SK-N-SH treated with all-trans-retinoic acid at 6 μM for 48 hours (cell line): ENCODE data around the gene PRKG1.
A peak's percentile ranks its signal among the peaks of the same experiment; 100 is the strongest.

Experiments used
- ATAC-seq: fragments of 200-7000 bp; cut with Tn5 transposase; 3 replicates; pipeline ENCODE4 v1.9.1; 2020; ENCODE audit warnings: mild to moderate bottlenecking, moderate library complexity
- ARNTL ChIP-seq: fragments of 450-650 bp; formaldehyde crosslinking; IDR thresholded peaks from 2 replicates; pipeline ENCODE4 v1.5.0; 2020; ENCODE audit warnings: low read depth, mild to moderate bottlenecking, moderate library complexity, borderline replicate concordance
- BACH2 ChIP-seq: fragments of 250-450 bp; sonication (Bioruptor Pico); IDR thresholded peaks from 2 replicates; pipeline ENCODE4 v1.9.0; 2021; ENCODE audit warnings: mild to moderate bottlenecking, borderline replicate concordance
- CSDC2 ChIP-seq: fragments of 250-450 bp; sonication (Bioruptor Pico); IDR thresholded peaks from 2 replicates; pipeline ENCODE4 v1.5.0; 2020; ENCODE audit warnings: mild to moderate bottlenecking, moderate library complexity
- ESRRG ChIP-seq: fragments of 250-450 bp; sonication (Bioruptor Pico); IDR thresholded peaks from 2 replicates; pipeline ENCODE4 v1.6.1; 2021; ENCODE audit warnings: mild to moderate bottlenecking
- ISL1 ChIP-seq: fragments of 250-450 bp; sonication (Bioruptor Pico); IDR thresholded peaks from 2 replicates; pipeline ENCODE4 v2.1.2; 2022; ENCODE audit warnings: mild to moderate bottlenecking, moderate library complexity
- OSR1 ChIP-seq: fragments of 250-450 bp; sonication (Bioruptor Pico); IDR thresholded peaks from 2 replicates; pipeline ENCODE4 v1.8.0; 2022; ENCODE audit warnings: moderate library complexity, mild to moderate bottlenecking, inconsistent platforms
- RARB ChIP-seq: fragments of 250-450 bp; sonication (Bioruptor Pico); IDR thresholded peaks from 2 replicates; pipeline ENCODE4 v1.8.0; 2021; ENCODE audit warnings: mild to moderate bottlenecking, moderate library complexity
- TCF4 ChIP-seq: fragments of 250-450 bp; sonication (Bioruptor Pico); IDR thresholded peaks from 2 replicates; pipeline ENCODE4 v1.8.0; 2021; ENCODE audit warnings: mild to moderate bottlenecking, moderate library complexity, borderline replicate concordance
- TOX ChIP-seq: fragments of 250-450 bp; sonication (Bioruptor Pico); IDR thresholded peaks from 2 replicates; pipeline ENCODE4 v1.8.0; 2021; ENCODE audit warnings: mild to moderate bottlenecking, moderate library complexity, borderline replicate concordance
- ZNF565 ChIP-seq: fragments of 450-650 bp; formaldehyde crosslinking; conservative IDR thresholded peaks from 2 replicates; pipeline ENCODE4 v1.5.0; 2020; ENCODE audit warnings: low read depth, mild to moderate bottlenecking, moderate library complexity
- ZNF70 ChIP-seq: fragments of 450-650 bp; formaldehyde crosslinking; IDR thresholded peaks from 2 replicates; pipeline ENCODE4 v1.5.0; 2020; ENCODE audit warnings: mild to moderate bottlenecking, moderate library complexity
- ZNF8 ChIP-seq: fragments of 450-650 bp; formaldehyde crosslinking; IDR thresholded peaks from 2 replicates; pipeline ENCODE4 v1.5.0; 2020; ENCODE audit warnings: mild to moderate bottlenecking, moderate library complexity
- TF ChIP-seq, protein P1 (sequence below): fragments of 250-450 bp; sonication (Bioruptor Pico); IDR thresholded peaks from 2 replicates; pipeline ENCODE4 v1.5.1; 2020; ENCODE audit warnings: low read depth, mild to moderate bottlenecking, moderate library complexity
- TF ChIP-seq, protein P2 (sequence below): fragments of 250-450 bp; sonication (Bioruptor Pico); IDR thresholded peaks from 2 replicates; pipeline ENCODE4 v1.5.1; 2021; ENCODE audit warnings: mild to moderate bottlenecking, moderate library complexity
- TF ChIP-seq, protein P3 (sequence below): fragments of 250-450 bp; sonication (Bioruptor Pico); IDR thresholded peaks from 2 replicates; pipeline ENCODE4 v1.5.0; 2020; ENCODE audit warnings: mild to moderate bottlenecking, moderate library complexity
- TF ChIP-seq, protein P4 (sequence below): fragments of 250-450 bp; sonication (Bioruptor Pico); IDR thresholded peaks from 2 replicates; pipeline ENCODE4 v1.8.0; 2020; ENCODE audit warnings: mild to moderate bottlenecking, moderate library complexity, borderline replicate concordance

Gene PRKG1

DNA sequence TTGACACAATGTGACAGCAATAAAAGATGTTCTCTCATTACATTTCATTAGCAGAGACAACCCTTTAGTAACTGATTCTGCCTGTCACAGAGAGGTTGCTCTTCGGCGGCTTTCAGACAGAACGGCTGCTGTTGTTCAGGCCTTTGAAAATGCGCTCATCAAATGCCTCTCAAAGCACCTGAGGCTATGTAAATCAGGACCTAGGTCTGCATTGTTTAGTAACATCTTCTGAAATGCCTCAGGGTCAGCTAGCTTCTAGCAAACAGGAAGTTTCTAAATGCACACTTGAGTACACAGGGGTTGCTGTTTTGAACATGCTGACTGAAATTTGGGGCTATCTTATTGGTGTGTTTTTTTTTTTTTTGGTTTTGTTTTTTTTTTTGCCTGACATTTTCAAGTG lies 1096.5 kb downstream of the PRKG1 start:
- TF ChIP-seq ISL1 (CRISPR knock-in tag) (no peak), ZNF70 (CRISPR knock-in tag) (no peak), ZNF565 (CRISPR knock-in tag) (no peak)
- TF ChIP-seq, protein P1, sequence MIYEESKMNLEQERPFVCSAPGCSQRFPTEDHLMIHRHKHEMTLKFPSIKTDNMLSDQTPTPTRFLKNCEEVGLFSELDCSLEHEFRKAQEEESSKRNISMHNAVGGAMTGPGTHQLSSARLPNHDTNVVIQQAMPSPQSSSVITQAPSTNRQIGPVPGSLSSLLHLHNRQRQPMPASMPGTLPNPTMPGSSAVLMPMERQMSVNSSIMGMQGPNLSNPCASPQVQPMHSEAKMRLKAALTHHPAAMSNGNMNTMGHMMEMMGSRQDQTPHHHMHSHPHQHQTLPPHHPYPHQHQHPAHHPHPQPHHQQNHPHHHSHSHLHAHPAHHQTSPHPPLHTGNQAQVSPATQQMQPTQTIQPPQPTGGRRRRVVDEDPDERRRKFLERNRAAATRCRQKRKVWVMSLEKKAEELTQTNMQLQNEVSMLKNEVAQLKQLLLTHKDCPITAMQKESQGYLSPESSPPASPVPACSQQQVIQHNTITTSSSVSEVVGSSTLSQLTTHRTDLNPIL (CRISPR knock-in tag) = no peak
- ATAC-seq = no peak

DNA sequence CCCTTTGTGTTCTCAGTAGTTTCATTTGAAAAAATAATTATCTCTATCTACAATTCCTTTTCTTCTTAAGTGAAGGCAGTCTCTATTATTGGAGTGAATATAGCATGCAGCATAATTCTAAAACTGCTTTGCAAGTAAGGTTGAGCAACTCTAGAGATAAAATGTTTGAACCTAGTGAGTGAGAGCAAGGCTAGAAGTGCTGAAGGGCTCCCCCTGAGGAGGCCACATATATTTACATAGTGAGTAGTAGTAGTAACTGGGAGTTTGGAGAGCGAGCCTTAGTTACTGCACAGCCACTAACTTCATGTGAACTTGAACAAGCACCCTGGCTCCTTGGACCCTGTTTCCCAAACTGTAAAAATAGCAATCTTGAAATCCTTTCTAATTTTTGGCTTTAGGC lies 1098.3 kb downstream of the PRKG1 start:
- no peak for TF ChIP-seq ESRRG (CRISPR knock-in tag)
- peak; percentile 38; the same call in 1 of the 3 replicates for ATAC-seq

DNA sequence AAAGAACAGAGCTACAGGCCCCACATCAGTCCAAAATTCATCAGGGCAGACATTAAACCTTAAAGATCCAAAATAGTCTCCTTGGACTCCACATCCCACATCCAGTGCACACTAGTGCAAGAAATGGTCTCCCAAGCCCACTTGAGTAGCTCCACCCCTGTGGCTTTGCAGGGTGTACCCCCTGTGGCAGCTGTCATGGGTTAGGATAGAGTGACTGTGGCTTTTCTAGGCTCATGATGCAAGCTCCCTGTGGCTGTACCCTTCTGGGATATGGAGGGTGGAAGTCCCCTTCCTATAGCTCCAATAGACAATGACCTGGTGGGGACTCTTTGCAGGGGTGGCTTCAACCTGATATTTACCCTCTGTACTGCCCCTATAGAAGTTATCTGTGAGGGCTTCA lies 1111.0 kb downstream of the PRKG1 start:
- TF ChIP-seq ESRRG (CRISPR knock-in tag) (no peak), BACH2 (CRISPR knock-in tag) (no peak), TOX (CRISPR knock-in tag) (no peak), ARNTL (CRISPR knock-in tag) (no peak), RARB (CRISPR knock-in tag) (no peak), ZNF565 (CRISPR knock-in tag) (no peak), OSR1 (CRISPR knock-in tag) (no peak), ZNF8 (no peak)
- TF ChIP-seq, protein P1 (CRISPR knock-in tag) = no peak
- ATAC-seq = no peak

DNA sequence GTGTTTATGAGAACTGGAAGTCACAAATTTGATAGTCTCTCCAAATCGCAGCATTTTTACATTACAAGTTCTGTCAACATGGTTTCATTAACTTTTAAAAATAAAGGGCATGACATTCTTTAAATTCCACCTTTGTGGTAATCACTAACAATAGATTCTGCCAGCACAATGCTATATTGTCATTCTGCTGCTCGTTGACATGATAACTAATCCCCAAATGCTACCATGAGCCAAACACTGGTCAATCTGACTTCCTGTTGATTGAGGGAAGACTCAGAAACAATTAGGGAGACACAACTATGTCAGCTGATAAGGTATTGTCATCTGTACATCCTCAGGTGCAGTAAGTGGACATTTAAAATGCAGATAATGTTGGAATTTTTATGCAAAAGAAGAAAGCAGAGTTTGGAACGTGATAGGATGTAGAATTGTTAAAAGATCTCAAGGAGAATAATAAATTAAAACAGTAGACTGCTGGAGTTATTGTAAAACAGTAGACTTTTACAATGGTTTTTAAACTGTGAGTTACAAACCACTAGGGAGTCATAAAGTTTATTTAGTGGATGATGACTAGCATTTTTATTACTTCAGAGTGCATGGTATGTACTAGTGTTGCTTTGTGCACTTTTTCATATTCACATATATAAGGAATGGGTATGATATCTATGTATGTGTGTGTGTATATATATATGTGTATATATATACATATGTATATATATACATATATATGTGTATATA lies 1113.4 kb downstream of the PRKG1 start:
- no peak for TF ChIP-seq TCF4 (CRISPR knock-in tag)

DNA sequence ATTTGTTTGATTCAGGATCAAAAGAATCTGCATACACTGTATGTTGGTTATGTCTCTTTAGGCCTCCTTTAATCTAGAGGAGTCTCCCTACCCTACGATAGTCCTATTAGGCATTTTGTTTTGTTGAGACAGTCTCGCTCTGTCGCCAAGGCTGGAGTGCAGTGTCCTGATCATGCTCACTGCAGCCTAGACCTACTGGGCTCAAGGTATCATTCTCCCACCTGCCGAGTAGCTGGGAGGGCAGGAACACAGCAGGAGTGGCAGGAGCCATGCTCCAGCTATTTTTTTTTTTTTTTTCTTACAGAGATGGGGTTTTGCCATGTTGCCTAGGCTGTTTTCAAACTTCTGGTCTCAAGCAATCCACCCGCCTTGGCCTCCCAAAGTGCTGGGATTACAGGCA lies 1116.8 kb downstream of the PRKG1 start:
- ATAC-seq = no peak
- TF ChIP-seq, protein P1 (CRISPR knock-in tag) = no peak
- TF ChIP-seq ISL1 (CRISPR knock-in tag) (no peak), ARNTL (CRISPR knock-in tag) (no peak)

More for the DNA sequence above, 1113.4 kb downstream of the PRKG1 start:
- no peak for ATAC-seq

DNA sequence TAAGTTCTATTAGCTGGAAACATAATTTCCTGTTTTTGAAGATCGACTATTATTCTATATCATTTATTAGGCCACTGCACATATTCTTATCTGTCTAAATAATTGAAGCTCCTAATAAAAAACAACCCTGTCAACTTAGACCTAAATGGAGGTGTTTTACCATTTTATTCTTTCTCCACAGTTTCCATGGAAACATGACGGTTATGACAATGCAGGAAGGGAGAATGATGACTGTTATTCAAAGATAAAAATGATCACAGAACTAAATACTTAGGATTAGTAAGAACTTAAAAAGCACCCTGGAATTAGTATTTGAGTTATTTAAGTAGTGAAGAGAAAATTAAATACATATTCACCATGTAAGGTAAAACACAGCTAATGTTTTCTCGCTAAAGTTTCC lies 1119.9 kb downstream of the PRKG1 start:
- TF ChIP-seq ZNF70 (CRISPR knock-in tag) (no peak), BACH2 (CRISPR knock-in tag) (no peak), ISL1 (CRISPR knock-in tag) (no peak), CSDC2 (CRISPR knock-in tag) (no peak), RARB (CRISPR knock-in tag) (no peak)
- TF ChIP-seq, protein P2, sequence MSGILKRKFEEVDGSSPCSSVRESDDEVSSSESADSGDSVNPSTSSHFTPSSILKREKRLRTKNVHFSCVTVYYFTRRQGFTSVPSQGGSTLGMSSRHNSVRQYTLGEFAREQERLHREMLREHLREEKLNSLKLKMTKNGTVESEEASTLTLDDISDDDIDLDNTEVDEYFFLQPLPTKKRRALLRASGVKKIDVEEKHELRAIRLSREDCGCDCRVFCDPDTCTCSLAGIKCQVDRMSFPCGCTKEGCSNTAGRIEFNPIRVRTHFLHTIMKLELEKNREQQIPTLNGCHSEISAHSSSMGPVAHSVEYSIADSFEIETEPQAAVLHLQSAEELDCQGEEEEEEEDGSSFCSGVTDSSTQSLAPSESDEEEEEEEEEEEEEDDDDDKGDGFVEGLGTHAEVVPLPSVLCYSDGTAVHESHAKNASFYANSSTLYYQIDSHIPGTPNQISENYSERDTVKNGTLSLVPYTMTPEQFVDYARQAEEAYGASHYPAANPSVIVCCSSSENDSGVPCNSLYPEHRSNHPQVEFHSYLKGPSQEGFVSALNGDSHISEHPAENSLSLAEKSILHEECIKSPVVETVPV (CRISPR knock-in tag) = no peak
- TF ChIP-seq, protein P3, sequence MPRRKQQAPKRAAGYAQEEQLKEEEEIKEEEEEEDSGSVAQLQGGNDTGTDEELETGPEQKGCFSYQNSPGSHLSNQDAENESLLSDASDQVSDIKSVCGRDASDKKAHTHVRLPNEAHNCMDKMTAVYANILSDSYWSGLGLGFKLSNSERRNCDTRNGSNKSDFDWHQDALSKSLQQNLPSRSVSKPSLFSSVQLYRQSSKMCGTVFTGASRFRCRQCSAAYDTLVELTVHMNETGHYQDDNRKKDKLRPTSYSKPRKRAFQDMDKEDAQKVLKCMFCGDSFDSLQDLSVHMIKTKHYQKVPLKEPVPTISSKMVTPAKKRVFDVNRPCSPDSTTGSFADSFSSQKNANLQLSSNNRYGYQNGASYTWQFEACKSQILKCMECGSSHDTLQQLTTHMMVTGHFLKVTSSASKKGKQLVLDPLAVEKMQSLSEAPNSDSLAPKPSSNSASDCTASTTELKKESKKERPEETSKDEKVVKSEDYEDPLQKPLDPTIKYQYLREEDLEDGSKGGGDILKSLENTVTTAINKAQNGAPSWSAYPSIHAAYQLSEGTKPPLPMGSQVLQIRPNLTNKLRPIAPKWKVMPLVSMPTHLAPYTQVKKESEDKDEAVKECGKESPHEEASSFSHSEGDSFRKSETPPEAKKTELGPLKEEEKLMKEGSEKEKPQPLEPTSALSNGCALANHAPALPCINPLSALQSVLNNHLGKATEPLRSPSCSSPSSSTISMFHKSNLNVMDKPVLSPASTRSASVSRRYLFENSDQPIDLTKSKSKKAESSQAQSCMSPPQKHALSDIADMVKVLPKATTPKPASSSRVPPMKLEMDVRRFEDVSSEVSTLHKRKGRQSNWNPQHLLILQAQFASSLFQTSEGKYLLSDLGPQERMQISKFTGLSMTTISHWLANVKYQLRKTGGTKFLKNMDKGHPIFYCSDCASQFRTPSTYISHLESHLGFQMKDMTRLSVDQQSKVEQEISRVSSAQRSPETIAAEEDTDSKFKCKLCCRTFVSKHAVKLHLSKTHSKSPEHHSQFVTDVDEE = no peak
- TF ChIP-seq, protein P4, sequence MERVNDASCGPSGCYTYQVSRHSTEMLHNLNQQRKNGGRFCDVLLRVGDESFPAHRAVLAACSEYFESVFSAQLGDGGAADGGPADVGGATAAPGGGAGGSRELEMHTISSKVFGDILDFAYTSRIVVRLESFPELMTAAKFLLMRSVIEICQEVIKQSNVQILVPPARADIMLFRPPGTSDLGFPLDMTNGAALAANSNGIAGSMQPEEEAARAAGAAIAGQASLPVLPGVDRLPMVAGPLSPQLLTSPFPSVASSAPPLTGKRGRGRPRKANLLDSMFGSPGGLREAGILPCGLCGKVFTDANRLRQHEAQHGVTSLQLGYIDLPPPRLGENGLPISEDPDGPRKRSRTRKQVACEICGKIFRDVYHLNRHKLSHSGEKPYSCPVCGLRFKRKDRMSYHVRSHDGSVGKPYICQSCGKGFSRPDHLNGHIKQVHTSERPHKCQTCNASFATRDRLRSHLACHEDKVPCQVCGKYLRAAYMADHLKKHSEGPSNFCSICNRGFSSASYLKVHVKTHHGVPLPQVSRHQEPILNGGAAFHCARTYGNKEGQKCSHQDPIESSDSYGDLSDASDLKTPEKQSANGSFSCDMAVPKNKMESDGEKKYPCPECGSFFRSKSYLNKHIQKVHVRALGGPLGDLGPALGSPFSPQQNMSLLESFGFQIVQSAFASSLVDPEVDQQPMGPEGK (CRISPR knock-in tag) = no peak
- ATAC-seq = no peak
